PC-9 (cell line): ENCODE data around the gene MAPK1.

Source experiments
- EZH2 ChIP-seq: fragments of 200-600 bp; sonication (generic); IDR thresholded peaks from 2 replicates; pipeline ENCODE4 v1.8.0; 2017; ENCODE audit warnings: antibody characterized with exemption, low read depth
- TF ChIP-seq, protein P1 (sequence below): fragments of 200-600 bp; sonication (generic); conservative IDR thresholded peaks from 2 replicates; pipeline ENCODE4 v1.6.1; 2017; ENCODE audit warnings: mixed run types, antibody characterized with exemption, mild to moderate bottlenecking, moderate library complexity

DNA sequence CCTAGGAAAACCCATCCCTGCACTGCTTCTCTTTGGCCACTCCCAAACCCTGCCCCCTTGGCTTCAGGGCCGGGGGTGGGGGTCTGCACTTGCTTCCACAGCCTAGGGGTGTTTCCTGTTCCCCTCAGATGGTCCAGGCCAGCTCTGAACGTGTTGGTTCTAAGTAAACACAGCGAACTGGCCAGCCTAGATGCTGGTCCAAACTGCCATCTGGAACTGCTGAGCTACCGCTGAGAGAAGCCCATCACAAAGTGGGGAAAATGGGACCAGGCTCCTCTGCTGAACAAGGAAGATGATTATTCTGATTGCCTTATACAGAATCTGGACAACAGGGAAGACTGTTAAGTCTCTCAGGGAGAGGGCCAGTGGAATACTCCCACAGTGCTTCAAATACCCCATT is 108.4 kb downstream of the MAPK1 start:
- TF ChIP-seq, protein P1, sequence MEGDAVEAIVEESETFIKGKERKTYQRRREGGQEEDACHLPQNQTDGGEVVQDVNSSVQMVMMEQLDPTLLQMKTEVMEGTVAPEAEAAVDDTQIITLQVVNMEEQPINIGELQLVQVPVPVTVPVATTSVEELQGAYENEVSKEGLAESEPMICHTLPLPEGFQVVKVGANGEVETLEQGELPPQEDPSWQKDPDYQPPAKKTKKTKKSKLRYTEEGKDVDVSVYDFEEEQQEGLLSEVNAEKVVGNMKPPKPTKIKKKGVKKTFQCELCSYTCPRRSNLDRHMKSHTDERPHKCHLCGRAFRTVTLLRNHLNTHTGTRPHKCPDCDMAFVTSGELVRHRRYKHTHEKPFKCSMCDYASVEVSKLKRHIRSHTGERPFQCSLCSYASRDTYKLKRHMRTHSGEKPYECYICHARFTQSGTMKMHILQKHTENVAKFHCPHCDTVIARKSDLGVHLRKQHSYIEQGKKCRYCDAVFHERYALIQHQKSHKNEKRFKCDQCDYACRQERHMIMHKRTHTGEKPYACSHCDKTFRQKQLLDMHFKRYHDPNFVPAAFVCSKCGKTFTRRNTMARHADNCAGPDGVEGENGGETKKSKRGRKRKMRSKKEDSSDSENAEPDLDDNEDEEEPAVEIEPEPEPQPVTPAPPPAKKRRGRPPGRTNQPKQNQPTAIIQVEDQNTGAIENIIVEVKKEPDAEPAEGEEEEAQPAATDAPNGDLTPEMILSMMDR = no peak
- no peak for TF ChIP-seq EZH2
